Lung (tissue), 12 donors: Measurements from ENCODE around the gene VSX1. TPM values are rescaled to one million over a fixed set of nuclear protein-coding genes. Genes with fewer than 3 reads are reported as not detected.

Experiments
- ATAC-seq: fragments of 200-7000 bp; cut with Tn5 transposase; one replicate; pipeline ENCODE4 v1.9.1; 2020; ENCODE audit warnings: moderate number of reproducible peaks; ENCODE audit not compliant: insufficient read depth, low FRiP score
- DNase-seq, 3 donors: peaks; one replicate each; pipeline ENCODE4 v3.0.0-alpha.2; 2013 to 2017
- H3K27ac ChIP-seq, 2 donors: one replicate each; pipeline ENCODE4 v1.5.1; 2013; ENCODE audit warnings: mild to moderate bottlenecking in 2 of 2, moderate library complexity in 2 of 2, control low read depth in 1 of 2, inconsistent platforms in 1 of 2, low read depth in 1 of 2, low read length in 1 of 2
- H3K27me3 ChIP-seq, 3 donors: one replicate each; pipeline ENCODE4 v1.5.1; 2013; ENCODE audit warnings: low read length in 2 of 3; ENCODE audit not compliant: control insufficient read depth in 3 of 3, insufficient read depth in 3 of 3
- H3K36me3 ChIP-seq, 4 donors: one replicate each; pipeline ENCODE4 v1.5.1; 2013; ENCODE audit warnings: low read length in 4 of 4, mild to moderate bottlenecking in 1 of 4, moderate library complexity in 1 of 4; ENCODE audit not compliant: control insufficient read depth in 4 of 4, insufficient read depth in 4 of 4
- H3K4me1 ChIP-seq, 5 donors: one replicate each; pipeline ENCODE4 v1.5.1; 2013; ENCODE audit warnings: low read length in 5 of 5, mild to moderate bottlenecking in 2 of 5, moderate library complexity in 1 of 5; ENCODE audit not compliant: control insufficient read depth in 5 of 5, insufficient read depth in 5 of 5
- H3K4me3 ChIP-seq: one replicate; pipeline ENCODE4 v1.5.1; 2013; ENCODE audit warnings: mild to moderate bottlenecking, control low read depth, moderate library complexity
- H3K9ac ChIP-seq, 2 donors: one replicate each; pipeline ENCODE4 v1.5.1; 2013; ENCODE audit warnings: low read length in 2 of 2, control low read depth in 1 of 2; ENCODE audit not compliant: insufficient read depth in 1 of 2
- H3K9me3 ChIP-seq, 4 donors: one replicate each; pipeline ENCODE4 v1.5.1; 2013; ENCODE audit warnings: low read length in 3 of 4, mild to moderate bottlenecking in 1 of 4, moderate library complexity in 1 of 4; ENCODE audit not compliant: control insufficient read depth in 4 of 4, insufficient read depth in 3 of 4
- WGBS, 2 donors: extraction: QIAGEN DNeasy Blood & Tissue Kit; methylation state at CpG; one replicate each; pipeline ENCODE4 v1.1.7; 2013; 5-methylcytosine and 5-hydroxymethylcytosine counted together
- polyA plus RNA-seq, 2 donors: library from polyadenylated mRNA; stranded (reverse); fragments of 200-250 nt; gene quantifications; one replicate each; pipeline ENCODE4 v1.2.1, GENCODE V29; 2013
- total RNA-seq, 2 donors: library from RNA; depleted of rRNA in 1 of 2; stranded (reverse); fragments of >200 nt in 1 of 2; gene quantifications; one replicate each; pipeline ENCODE4 v1.2.1, GENCODE V29; 2014 to 2021
- TF ChIP-seq, protein P1 (sequence below): IDR thresholded peaks from 2 replicates; pipeline ENCODE4 v1.5.1; 2012; ENCODE audit warnings: mild to moderate bottlenecking; ENCODE audit errors: control extremely low read depth, extremely low read depth
- donor health status: control.
- donor health status: control.
- donor health status: Bipolar disorder and iron deficiency.
- donor health status: healthy.
- donor health status: DM: yes; HTN: yes; CAD: no.

Gene VSX1
- total and polyA plus RNA-seq, 4 donors = not detected

DNA sequence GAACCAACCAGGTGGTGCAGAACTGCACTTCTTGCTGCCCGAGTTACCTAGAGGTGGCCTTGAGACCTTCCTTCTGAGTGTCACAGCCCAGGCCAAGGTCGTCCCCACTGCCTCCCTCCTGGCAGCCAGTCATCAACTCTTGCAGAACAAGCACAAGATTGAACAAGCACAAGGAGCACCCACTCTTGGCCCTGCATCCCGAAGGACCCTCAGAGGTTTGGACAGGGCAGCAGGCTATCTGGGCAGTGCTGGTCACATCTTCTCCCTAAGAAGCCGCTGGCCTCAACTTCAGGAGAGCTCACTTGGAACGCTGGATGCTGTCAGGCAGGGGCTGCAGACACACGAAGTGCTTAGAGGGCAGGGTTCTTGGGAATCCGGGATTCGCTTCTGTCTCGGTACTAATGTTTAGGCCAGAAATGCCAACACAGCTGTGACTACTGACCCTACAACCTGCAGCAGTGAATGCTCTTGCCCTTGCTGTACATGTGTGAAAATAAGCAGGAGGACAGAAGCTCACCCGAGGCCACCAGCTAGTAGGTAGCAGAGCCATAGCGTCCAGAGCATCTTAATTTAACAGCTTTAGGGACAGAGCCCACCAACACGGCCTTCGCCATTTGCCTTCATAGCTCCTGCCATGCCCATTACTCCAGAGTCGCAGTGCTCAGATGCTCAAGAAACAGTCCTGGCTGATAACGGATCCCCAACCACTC is 20.0 kb downstream of the VSX1 start:
- Histone ChIP-seq H3K4me1 (peaks cover 0 to 13% (median 0%) of the 10 kb centered on the region in 5 donors), H3K4me3 (no peak overlapping the region), H3K9ac (no peak overlapping the region), H3K36me3 (no peaks in the 10 kb centered on the region), H3K27me3 (peaks cover 0 to 2% (median 0%) of the 10 kb centered on the region in 3 donors), H3K9me3 (no peaks in the 10 kb centered on the region), H3K27ac (no peak overlapping the region)
- WGBS, 2 donors = 90 to 92% methylated on average over 15 of the region's 15 CpGs
- DNase-seq (peak in 1 of 3 donors; percentile 2), ATAC-seq (no peak)
- TF ChIP-seq, protein P1, sequence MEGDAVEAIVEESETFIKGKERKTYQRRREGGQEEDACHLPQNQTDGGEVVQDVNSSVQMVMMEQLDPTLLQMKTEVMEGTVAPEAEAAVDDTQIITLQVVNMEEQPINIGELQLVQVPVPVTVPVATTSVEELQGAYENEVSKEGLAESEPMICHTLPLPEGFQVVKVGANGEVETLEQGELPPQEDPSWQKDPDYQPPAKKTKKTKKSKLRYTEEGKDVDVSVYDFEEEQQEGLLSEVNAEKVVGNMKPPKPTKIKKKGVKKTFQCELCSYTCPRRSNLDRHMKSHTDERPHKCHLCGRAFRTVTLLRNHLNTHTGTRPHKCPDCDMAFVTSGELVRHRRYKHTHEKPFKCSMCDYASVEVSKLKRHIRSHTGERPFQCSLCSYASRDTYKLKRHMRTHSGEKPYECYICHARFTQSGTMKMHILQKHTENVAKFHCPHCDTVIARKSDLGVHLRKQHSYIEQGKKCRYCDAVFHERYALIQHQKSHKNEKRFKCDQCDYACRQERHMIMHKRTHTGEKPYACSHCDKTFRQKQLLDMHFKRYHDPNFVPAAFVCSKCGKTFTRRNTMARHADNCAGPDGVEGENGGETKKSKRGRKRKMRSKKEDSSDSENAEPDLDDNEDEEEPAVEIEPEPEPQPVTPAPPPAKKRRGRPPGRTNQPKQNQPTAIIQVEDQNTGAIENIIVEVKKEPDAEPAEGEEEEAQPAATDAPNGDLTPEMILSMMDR = no peak

DNA sequence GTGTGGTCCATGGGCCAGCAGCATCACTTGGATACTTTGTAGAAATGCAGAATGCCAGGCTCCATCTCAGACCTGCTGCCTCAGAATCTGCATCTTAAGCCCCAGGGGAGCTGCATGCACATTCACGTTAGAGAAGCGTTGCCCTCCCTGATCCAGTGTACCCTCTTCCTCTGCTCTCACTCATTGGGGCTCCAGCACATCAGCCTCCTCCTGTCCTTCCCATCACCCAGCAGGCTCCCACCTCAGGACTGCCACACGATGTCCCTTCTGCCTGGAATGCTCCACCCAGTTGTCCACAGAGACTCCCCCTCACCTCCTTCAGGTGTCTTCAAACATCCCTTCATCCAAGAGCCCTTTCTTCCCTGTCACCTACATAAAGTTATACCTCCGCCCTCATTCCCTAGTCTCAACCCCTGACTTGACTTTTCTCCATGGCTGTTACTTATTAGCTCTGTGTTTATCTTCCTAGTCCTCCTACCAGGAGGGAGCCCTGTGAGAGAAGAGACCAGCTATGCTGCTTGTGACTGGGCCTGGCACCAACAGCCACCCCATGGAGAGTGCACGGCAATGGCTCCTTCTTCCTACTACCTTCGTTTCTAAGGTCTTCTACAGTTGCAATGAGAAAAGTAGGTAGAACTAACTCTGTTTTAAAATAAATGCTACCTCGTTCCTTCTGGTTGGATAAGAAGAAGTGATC is 20.7 kb downstream of the VSX1 start:
- ATAC-seq (no peak), DNase-seq (peak in 1 of 3 donors; percentile 11)
- Histone ChIP-seq H3K9ac (no peak overlapping the region), H3K36me3 (no peaks in the 10 kb centered on the region), H3K27me3 (peaks cover 0 to 2% (median 0%) of the 10 kb centered on the region in 3 donors), H3K4me1 (peaks cover 0 to 20% (median 0%) of the 10 kb centered on the region in 5 donors), H3K4me3 (no peak overlapping the region), H3K9me3 (no peaks in the 10 kb centered on the region), H3K27ac (no peak overlapping the region)
- WGBS, 2 donors = 82 to 87% methylated on average over 7 of the region's 7 CpGs
- TF ChIP-seq, protein P1 = no peak

DNA sequence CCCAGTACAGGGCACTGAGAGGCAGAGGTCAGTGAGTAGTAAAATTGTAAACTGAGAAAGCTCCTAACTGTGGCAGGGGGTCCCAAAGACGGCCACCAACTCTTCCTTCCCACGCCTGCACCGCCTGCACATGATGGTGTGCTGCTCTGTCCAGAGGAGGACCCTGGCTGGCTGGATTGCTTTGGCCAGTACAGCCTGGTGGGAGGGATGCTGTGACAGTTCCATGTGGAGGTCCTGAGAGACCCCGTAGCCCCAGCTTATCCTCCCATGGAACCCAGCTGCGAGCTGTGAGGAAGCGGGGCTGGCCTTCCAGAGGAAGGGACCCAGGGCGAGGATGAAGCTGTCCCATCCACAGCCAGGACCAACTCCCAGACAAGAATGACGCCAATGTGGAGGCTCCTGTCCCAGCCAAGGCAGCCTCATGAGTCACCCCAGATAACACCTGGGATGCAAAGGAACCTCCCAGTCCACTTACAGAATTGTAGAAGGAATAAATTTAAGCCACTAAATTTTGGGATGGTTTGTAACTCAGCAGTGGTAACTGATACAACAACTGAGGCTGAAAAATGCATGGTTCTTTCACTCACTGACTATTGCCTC is 22.0 kb downstream of the VSX1 start:
- H3K9me3 ChIP-seq = no peaks in the 10 kb centered on the region
- no peak overlapping the region for H3K4me3 ChIP-seq
- no peak overlapping the region for H3K27ac ChIP-seq
- DNase-seq = no peak
- peaks cover 7 to 25% (median 12%) of the 10 kb centered on the region in 5 donors for H3K4me1 ChIP-seq
- TF ChIP-seq, protein P1 = no peak
- H3K36me3 ChIP-seq = peaks cover 0 to 3% (median 0%) of the 10 kb centered on the region in 4 donors
- H3K27me3 ChIP-seq = peaks cover 0 to 2% (median 0%) of the 10 kb centered on the region in 3 donors
- 89 to 92% methylated on average over 8 of the region's 8 CpGs for WGBS, 2 donors
- H3K9ac ChIP-seq = no peak overlapping the region
- ATAC-seq = no peak
